A673 (cell line): ENCODE results near the gene PROSER3.

ENCODE experiments used
- CTCF ChIP-seq: fragments of 300-800, 200-600 bp; sonication (generic); conservative IDR thresholded peaks from 2 replicates; pipeline ENCODE4 v1.5.1; 2017; ENCODE audit warnings: low read depth, mild to moderate bottlenecking, antibody characterized with exemption, low read length, moderate library complexity, mixed read lengths
- EZH2 ChIP-seq: fragments of 200-600 bp; sonication (generic); IDR thresholded peaks from 2 replicates; pipeline ENCODE4 v1.6.1; 2017; ENCODE audit warnings: borderline replicate concordance, low read depth, mild to moderate bottlenecking, mixed read lengths, antibody characterized with exemption, low read length; ENCODE audit not compliant: poor library complexity, severe bottlenecking

- TF ChIP-seq CTCF = no peak
- TF ChIP-seq EZH2 = no peak
Observed at GRCh38 chr19:35742121-35742724, 15.8 kb upstream of the PROSER3 start, which contains the start of gene IGFLR1.
